Measurements from ENCODE around the gene TRIM21. TPM values are rescaled to one million over a fixed set of nuclear protein-coding genes. Genes with fewer than 3 reads are reported as not detected.
"Not testable (repeated sequence)": the region's sequence is repeated elsewhere in the genome, so short reads cannot be mapped to it uniquely, and the experiment has no call there.

Gene TRIM21
- 27.3 TPM for polyA plus RNA-seq (2012; ENCODE audit: low read depth, missing spikeins)

- TF ChIP-seq PAX5 (IDR thresholded peaks at IDR 0.05; ENCODE audit: insufficient read depth, low read length, severe bottlenecking) = no peak
- 0 out of 2 replicates have a peak, but pooled peaks have one; percentile 32 for TF ChIP-seq TAF1 (IDR thresholded peaks at IDR 0.05; ENCODE audit: low read depth, low read length)
- TF ChIP-seq POU2F2 (IDR thresholded peaks at IDR 0.05; ENCODE audit: low read depth, low read length) = no peak
- TF ChIP-seq SPI1 (IDR thresholded peaks at IDR 0.05; ENCODE audit: low read depth, low read length) = no peak
- peak; percentile 55; the same call in 1 of the 2 replicates for TF ChIP-seq POLR2A (IDR thresholded peaks at IDR 0.05; ENCODE audit: low read depth, low read length)
- peak; percentile 56 for DNase-seq (ENCODE audit: insufficient read length, low spot score)
- peak; percentile 96 for FAIRE-seq
Observed at GRCh38 chr11:4393209-4393857, at the start of gene TRIM21. Gene TRIM21 (minus strand): TSS chr11:4393702. CDS start chr11:4390409, 3,293 bp downstream.

- FAIRE-seq = no peak
- no peak for DNase-seq (ENCODE audit: insufficient read length, low spot score)
- TF ChIP-seq POU2F2 (IDR thresholded peaks at IDR 0.05; ENCODE audit: low read depth, low read length) (no peak), TAF1 (IDR thresholded peaks at IDR 0.05; ENCODE audit: low read depth, low read length) (no peak)
Observed at GRCh38 chr11:4441515-4441914, 48.0 kb upstream of the TRIM21 start.

- FAIRE-seq = no peak
- DNase-seq (ENCODE audit: insufficient read length, low spot score) = no peak
- TF ChIP-seq POLR2AphosphoS5 (IDR thresholded peaks at IDR 0.05; ENCODE audit: low read depth, low read length) (no peak), SPI1 (IDR thresholded peaks at IDR 0.05; ENCODE audit: low read depth, low read length) (no peak), POLR2A (IDR thresholded peaks at IDR 0.05; ENCODE audit: low read depth, low read length) (no peak), POU2F2 (IDR thresholded peaks at IDR 0.05; ENCODE audit: low read depth, low read length) (no peak), TAF1 (IDR thresholded peaks at IDR 0.05; ENCODE audit: low read depth, low read length) (no peak), PAX5 (IDR thresholded peaks at IDR 0.05; ENCODE audit: insufficient read depth, low read length, severe bottlenecking) (no peak)
Observed at GRCh38 chr11:4436411-4436810, 42.9 kb upstream of the TRIM21 start.

- FAIRE-seq (no peak), DNase-seq (ENCODE audit: insufficient read length, low spot score) (no peak)
- no peak for TF ChIP-seq TAF1 (IDR thresholded peaks at IDR 0.05; ENCODE audit: low read depth, low read length)
Observed at GRCh38 chr11:4433856-4434255, 40.4 kb upstream of the TRIM21 start.

GRCh38 chr11:4430051-4430450, 36.5 kb upstream of the TRIM21 start:
- DNase-seq (ENCODE audit: insufficient read length, low spot score) (no peak), FAIRE-seq (no peak)
- no peak for TF ChIP-seq SPI1 (IDR thresholded peaks at IDR 0.05; ENCODE audit: low read depth, low read length)
- no peak for TF ChIP-seq PAX5 (IDR thresholded peaks at IDR 0.05; ENCODE audit: insufficient read depth, low read length, severe bottlenecking)
- TF ChIP-seq TAF1 (IDR thresholded peaks at IDR 0.05; ENCODE audit: low read depth, low read length) = no peak
- TF ChIP-seq POLR2AphosphoS5 (IDR thresholded peaks at IDR 0.05; ENCODE audit: low read depth, low read length) = no peak
- no peak for TF ChIP-seq POU2F2 (IDR thresholded peaks at IDR 0.05; ENCODE audit: low read depth, low read length)
- no peak for TF ChIP-seq POLR2A (IDR thresholded peaks at IDR 0.05; ENCODE audit: low read depth, low read length)

GRCh38 chr11:4418403-4418802, 24.9 kb upstream of the TRIM21 start:
- DNase-seq (ENCODE audit: insufficient read length, low spot score) = no peak
- FAIRE-seq = no peak
- no peak for TF ChIP-seq TAF1 (IDR thresholded peaks at IDR 0.05; ENCODE audit: low read depth, low read length)

GRCh38 chr11:4416816-4417215, 23.3 kb upstream of the TRIM21 start:
- FAIRE-seq (no peak), DNase-seq (ENCODE audit: insufficient read length, low spot score) (no peak)
- TF ChIP-seq SPI1 (IDR thresholded peaks at IDR 0.05; ENCODE audit: low read depth, low read length) (no peak), PAX5 (IDR thresholded peaks at IDR 0.05; ENCODE audit: insufficient read depth, low read length, severe bottlenecking) (no peak), POLR2AphosphoS5 (IDR thresholded peaks at IDR 0.05; ENCODE audit: low read depth, low read length) (no peak), POU2F2 (IDR thresholded peaks at IDR 0.05; ENCODE audit: low read depth, low read length) (no peak), POLR2A (IDR thresholded peaks at IDR 0.05; ENCODE audit: low read depth, low read length) (no peak), TAF1 (IDR thresholded peaks at IDR 0.05; ENCODE audit: low read depth, low read length) (no peak)

GRCh38 chr11:4416306-4416705, 22.8 kb upstream of the TRIM21 start:
- no peak for FAIRE-seq

GRCh38 chr11:4406206-4406605, 12.7 kb upstream of the TRIM21 start:
- FAIRE-seq = not testable (repeated sequence)

More at GRCh38 chr11:4416306-4416705, 22.8 kb upstream of the TRIM21 start:
- DNase-seq (ENCODE audit: insufficient read length, low spot score) = no peak
- TF ChIP-seq POLR2AphosphoS5 (IDR thresholded peaks at IDR 0.05; ENCODE audit: low read depth, low read length) (no peak), PAX5 (IDR thresholded peaks at IDR 0.05; ENCODE audit: insufficient read depth, low read length, severe bottlenecking) (no peak), SPI1 (IDR thresholded peaks at IDR 0.05; ENCODE audit: low read depth, low read length) (no peak), POU2F2 (IDR thresholded peaks at IDR 0.05; ENCODE audit: low read depth, low read length) (no peak), POLR2A (IDR thresholded peaks at IDR 0.05; ENCODE audit: low read depth, low read length) (no peak), TAF1 (IDR thresholded peaks at IDR 0.05; ENCODE audit: low read depth, low read length) (no peak)

GRCh38 chr11:4393858-4394223, 339 bp upstream of the TRIM21 start:
- no peak for FAIRE-seq
- DNase-seq (ENCODE audit: insufficient read length, low spot score) = no peak
- TF ChIP-seq POLR2AphosphoS5 (IDR thresholded peaks at IDR 0.05; ENCODE audit: low read depth, low read length) (no peak), TAF1 (IDR thresholded peaks at IDR 0.05; ENCODE audit: low read depth, low read length) (no peak), POU2F2 (IDR thresholded peaks at IDR 0.05; ENCODE audit: low read depth, low read length) (no peak)

More at GRCh38 chr11:4406206-4406605, 12.7 kb upstream of the TRIM21 start:
- not testable (repeated sequence) for DNase-seq (ENCODE audit: insufficient read length, low spot score)

- DNase-seq (ENCODE audit: insufficient read length, low spot score) (no peak), FAIRE-seq (no peak)
- TF ChIP-seq POU2F2 (IDR thresholded peaks at IDR 0.05; ENCODE audit: low read depth, low read length) (no peak), POLR2A (IDR thresholded peaks at IDR 0.05; ENCODE audit: low read depth, low read length) (no peak), POLR2AphosphoS5 (IDR thresholded peaks at IDR 0.05; ENCODE audit: low read depth, low read length) (no peak), PAX5 (IDR thresholded peaks at IDR 0.05; ENCODE audit: insufficient read depth, low read length, severe bottlenecking) (no peak), TAF1 (IDR thresholded peaks at IDR 0.05; ENCODE audit: low read depth, low read length) (no peak), SPI1 (IDR thresholded peaks at IDR 0.05; ENCODE audit: low read depth, low read length) (no peak)
Observed at GRCh38 chr11:4388221-4388620, 5.3 kb downstream of the TRIM21 start.
